Immature natural killer cell (primary cell): ENCODE measurements around the gene LLPH. TPM values are rescaled to one million over a fixed set of nuclear protein-coding genes. Genes with fewer than 3 reads are reported as not detected.
"Not testable (repeated sequence)": the region's sequence is repeated elsewhere in the genome, so short reads cannot be mapped to it uniquely, and the experiment has no call there.

Source experiments
- DNase-seq, 3 donors: peaks; one replicate each; pipeline ENCODE4 v3.0.0; 2022; ENCODE audit warnings: mixed read lengths in 1 of 3
- H3K27ac Mint-ChIP-seq, 6 donors: one replicate each; pipeline ENCODE4 v1.8.0; 2020; ENCODE audit warnings: mixed read lengths in 6 of 6, mild to moderate bottlenecking in 5 of 6, inconsistent platforms in 4 of 6, moderate library complexity in 3 of 6
- H3K27me3 Mint-ChIP-seq, 3 donors: one replicate each; pipeline ENCODE4 v1.8.0; 2020 to 2021; ENCODE audit warnings: low read depth in 3 of 3, mild to moderate bottlenecking in 3 of 3, mixed read lengths in 3 of 3, moderate library complexity in 3 of 3, inconsistent platforms in 1 of 3
- H3K36me3 Mint-ChIP-seq, 3 donors: one replicate each; pipeline ENCODE4 v1.8.0; 2020; ENCODE audit warnings: mixed read lengths in 3 of 3, inconsistent platforms in 2 of 3, mild to moderate bottlenecking in 2 of 3
- H3K4me1 Mint-ChIP-seq, 2 donors: one replicate each; pipeline ENCODE4 v1.8.0; 2020; ENCODE audit warnings: inconsistent platforms in 2 of 2, mild to moderate bottlenecking in 2 of 2, mixed read lengths in 2 of 2, moderate library complexity in 1 of 2
- H3K4me3 Mint-ChIP-seq, 5 donors: one replicate each; pipeline ENCODE4 v1.8.0; 2020; ENCODE audit warnings: mild to moderate bottlenecking in 5 of 5, mixed read lengths in 5 of 5, inconsistent platforms in 3 of 5, moderate library complexity in 3 of 5
- H3K9me3 Mint-ChIP-seq, 6 donors: one replicate each; pipeline ENCODE4 v1.8.0; 2020; ENCODE audit warnings: mild to moderate bottlenecking in 6 of 6, mixed read lengths in 6 of 6, inconsistent platforms in 4 of 6, moderate library complexity in 3 of 6
- polyA plus RNA-seq, 3 donors: library from polyadenylated mRNA; unstranded; fragments of 300-500 nt; fragmentation: Illumina TruSeq; gene quantifications; one replicate each; pipeline ENCODE4 v1.2.3, GENCODE V29; 2021

Gene LLPH
- 10 to 100 TPM; 34.9 to 44.1 (median 36.4) TPM for polyA plus RNA-seq

- peaks cover 5 to 12% (median 7%) of the 10 kb centered on the region in 3 donors for H3K27me3 Mint-ChIP-seq
- H3K4me3 Mint-ChIP-seq, result peak within 1 kb of the TSS; percentile 94 to 98 (median 96)
- H3K9me3 Mint-ChIP-seq, result no peaks in the 10 kb centered on the region
- peaks cover 46 to 66% of the 10 kb centered on the region in 2 donors for H3K4me1 Mint-ChIP-seq
- H3K36me3 Mint-ChIP-seq, result peaks cover 12 to 20% (median 13%) of the 10 kb centered on the region in 3 donors
- DNase-seq, result peak; percentile 81 to 83 (median 83)
- H3K27ac Mint-ChIP-seq, result peak within 1 kb of the TSS; percentile 94 to 99 (median 98)
Observed at GRCh38 chr12:66130267-66131066, at the start of gene LLPH. Gene LLPH (minus strand): TSS chr12:66130750. CDS start chr12:66129106, 1,644 bp downstream.

- H3K4me1 Mint-ChIP-seq, result no peaks in the 10 kb centered on the region
- H3K27ac Mint-ChIP-seq, result no peak overlapping the region
Observed at GRCh38 chr12:66176105-66176900, 45.8 kb upstream of the LLPH start.

GRCh38 chr12:66174391-66175325 is 44.1 kb upstream of the LLPH start:
- not testable (repeated sequence) for H3K4me3 Mint-ChIP-seq, H3K9me3 Mint-ChIP-seq, H3K36me3 Mint-ChIP-seq, H3K27ac Mint-ChIP-seq, DNase-seq
- peaks cover 5 to 16% (median 9%) of the 10 kb centered on the region in 3 donors for H3K27me3 Mint-ChIP-seq
- H3K4me1 Mint-ChIP-seq, result peaks cover 8 to 13% of the 10 kb centered on the region in 2 donors

More at GRCh38 chr12:66176105-66176900, 45.8 kb upstream of the LLPH start:
- Mint-ChIP-seq H3K4me3 (no peak overlapping the region), H3K27me3 (peaks cover 2 to 6% (median 3%) of the 10 kb centered on the region in 3 donors), H3K36me3 (no peaks in the 10 kb centered on the region), H3K9me3 (no peaks in the 10 kb centered on the region)
- no peak for DNase-seq

- peak overlapping the region; percentile 96 to 100 (median 98) for H3K27ac Mint-ChIP-seq
- peak overlapping the region; percentile 92 to 98 (median 97) for H3K4me3 Mint-ChIP-seq
- no peaks in the 10 kb centered on the region for H3K9me3 Mint-ChIP-seq
- H3K27me3 Mint-ChIP-seq, result peaks cover 15 to 28% (median 16%) of the 10 kb centered on the region in 3 donors
- no peak for DNase-seq
- peaks cover 5 to 6% (median 6%) of the 10 kb centered on the region in 3 donors for H3K36me3 Mint-ChIP-seq
- H3K4me1 Mint-ChIP-seq, result peaks cover 44 to 51% of the 10 kb centered on the region in 2 donors
Observed at GRCh38 chr12:66170606-66171005, 40.1 kb upstream of the LLPH start.

GRCh38 chr12:66169221-66170170 is 38.9 kb upstream of the LLPH start, which contains the start of gene TMBIM4:
Gene TMBIM4 (minus strand): TSS chr12:66169996. CDS start chr12:66169951, 45 bp downstream.
- DNase-seq, result peak; percentile 88 to 89 (median 89)
- Mint-ChIP-seq H3K36me3 (peaks cover 12 to 15% (median 12%) of the 10 kb centered on the region in 3 donors), H3K9me3 (no peaks in the 10 kb centered on the region), H3K4me1 (peaks cover 52 to 63% of the 10 kb centered on the region in 2 donors), H3K27ac (peak within 1 kb of the TSS; percentile 96 to 100 (median 98)), H3K4me3 (peak within 1 kb of the TSS; percentile 92 to 98 (median 97)), H3K27me3 (peaks cover 15 to 28% (median 16%) of the 10 kb centered on the region in 3 donors)

- peak overlapping the region; percentile 96 to 100 (median 98) for H3K27ac Mint-ChIP-seq
- H3K9me3 Mint-ChIP-seq, result no peaks in the 10 kb centered on the region
- peaks cover 14 to 15% (median 15%) of the 10 kb centered on the region in 3 donors for H3K36me3 Mint-ChIP-seq
- no peak for DNase-seq
- peaks cover 14 to 28% (median 16%) of the 10 kb centered on the region in 3 donors for H3K27me3 Mint-ChIP-seq
- peak overlapping the region; percentile 92 to 98 (median 97) for H3K4me3 Mint-ChIP-seq
- peaks cover 63 to 73% of the 10 kb centered on the region in 2 donors for H3K4me1 Mint-ChIP-seq
Observed at GRCh38 chr12:66168410-66168809, 37.9 kb upstream of the LLPH start.

GRCh38 chr12:66166561-66166960 is 36.0 kb upstream of the LLPH start:
- peaks cover 14 to 15% (median 15%) of the 10 kb centered on the region in 3 donors for H3K36me3 Mint-ChIP-seq
- no peak for DNase-seq
- H3K9me3 Mint-ChIP-seq, result no peaks in the 10 kb centered on the region
- H3K27me3 Mint-ChIP-seq, result peaks cover 11 to 28% (median 14%) of the 10 kb centered on the region in 3 donors
- H3K4me3 Mint-ChIP-seq, result peak overlapping the region in 2 of 5 donors; percentile 54 to 96
- H3K4me1 Mint-ChIP-seq, result peaks cover 79 to 92% of the 10 kb centered on the region in 2 donors
- peak overlapping the region in 4 of 6 donors; percentile 4 to 97 (median 8) for H3K27ac Mint-ChIP-seq

DNA sequence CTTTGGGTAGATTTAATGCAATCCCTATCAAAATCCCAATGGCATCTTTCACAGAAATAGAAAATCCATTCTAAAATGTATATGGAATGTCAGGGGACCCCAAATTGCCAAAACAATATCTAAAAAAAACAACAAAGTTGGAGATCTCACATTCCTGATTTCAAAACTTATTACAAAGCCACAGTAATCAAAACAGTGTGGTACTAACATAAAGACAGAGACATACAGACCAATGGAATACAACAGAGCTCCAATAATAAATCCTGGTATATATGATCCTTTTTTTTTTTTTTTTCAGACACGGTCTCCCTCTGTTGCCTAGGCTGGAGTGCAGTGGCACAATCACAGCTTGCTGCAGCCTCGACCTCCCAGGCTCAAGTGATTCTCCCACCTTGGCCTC is 34.6 kb upstream of the LLPH start:
- Mint-ChIP-seq H3K4me3 (peak overlapping the region in 1 of 5 donors; percentile 42), H3K4me1 (peaks cover 80 to 91% of the 10 kb centered on the region in 2 donors), H3K36me3 (peaks cover 15 to 17% (median 16%) of the 10 kb centered on the region in 3 donors), H3K27me3 (peaks cover 11 to 19% (median 14%) of the 10 kb centered on the region in 3 donors), H3K9me3 (no peaks in the 10 kb centered on the region), H3K27ac (peak overlapping the region in 2 of 6 donors; percentile 29 to 49)
- no peak for DNase-seq

- peaks cover 5 to 12% (median 8%) of the 10 kb centered on the region in 3 donors for H3K27me3 Mint-ChIP-seq
- H3K27ac Mint-ChIP-seq, result peak overlapping the region in 3 of 6 donors; percentile 14 to 58 (median 52)
- H3K9me3 Mint-ChIP-seq, result no peaks in the 10 kb centered on the region
- H3K36me3 Mint-ChIP-seq, result peaks cover 20 to 24% (median 23%) of the 10 kb centered on the region in 3 donors
- H3K4me1 Mint-ChIP-seq, result peaks cover 84 to 94% of the 10 kb centered on the region in 2 donors
- no peak for DNase-seq
- H3K4me3 Mint-ChIP-seq, result peak overlapping the region in 2 of 5 donors; percentile 30 to 36
Observed at GRCh38 chr12:66164349-66164821, 33.8 kb upstream of the LLPH start.

- peaks cover 78 to 94% of the 10 kb centered on the region in 2 donors for H3K4me1 Mint-ChIP-seq
- no peaks in the 10 kb centered on the region for H3K9me3 Mint-ChIP-seq
- peak overlapping the region in 1 of 5 donors; percentile 6 for H3K4me3 Mint-ChIP-seq
- peaks cover 0 to 3% (median 0%) of the 10 kb centered on the region in 3 donors for H3K27me3 Mint-ChIP-seq
- H3K36me3 Mint-ChIP-seq, result peaks cover 21 to 25% (median 23%) of the 10 kb centered on the region in 3 donors
- no peak for DNase-seq
- H3K27ac Mint-ChIP-seq, result peak overlapping the region; percentile 2 to 57 (median 31)
Observed at GRCh38 chr12:66163289-66163688, 32.7 kb upstream of the LLPH start.

DNA sequence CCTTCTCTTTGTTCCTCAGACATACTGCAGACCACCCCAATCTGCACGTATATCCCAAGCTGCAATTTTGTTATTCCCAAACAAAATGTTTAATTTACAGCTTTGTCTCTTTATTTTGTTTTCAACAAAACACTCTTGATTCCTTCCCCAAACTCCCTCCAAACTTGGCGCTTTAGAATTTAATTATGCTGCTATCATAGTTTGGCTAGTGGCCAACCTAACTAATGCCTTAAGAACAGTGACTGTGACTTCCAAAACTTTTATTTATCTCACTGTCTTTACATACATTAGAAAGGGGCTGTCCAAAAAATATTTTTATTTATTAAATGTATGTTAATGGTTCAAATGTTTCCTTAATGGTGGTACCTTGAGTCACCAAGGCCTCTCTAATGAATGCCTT is 32.2 kb upstream of the LLPH start:
- peaks cover 0 to 1% (median 0%) of the 10 kb centered on the region in 3 donors for H3K27me3 Mint-ChIP-seq
- peaks cover 22 to 25% (median 23%) of the 10 kb centered on the region in 3 donors for H3K36me3 Mint-ChIP-seq
- H3K9me3 Mint-ChIP-seq, result no peaks in the 10 kb centered on the region

More for the DNA sequence above, 32.2 kb upstream of the LLPH start:
- Mint-ChIP-seq H3K27ac (peak overlapping the region in 2 of 6 donors; percentile 29 to 50), H3K4me1 (peaks cover 74 to 90% of the 10 kb centered on the region in 2 donors), H3K4me3 (peak overlapping the region in 1 of 5 donors; percentile 11)
- no peak for DNase-seq
